GM12878 (cell line): Measurements from ENCODE around the gene MICALL2. TPM values are rescaled to one million over a fixed set of nuclear protein-coding genes. Genes with fewer than 3 reads are reported as not detected.
A peak's percentile ranks its signal among the peaks of the same experiment; 100 is the strongest.

Experiments used
- ATAC-seq: fragments of 200-7000 bp; cut with Tn5 transposase; 3 replicates; pipeline ENCODE4 v1.9.1; 2020; ENCODE audit warnings: mild to moderate bottlenecking, moderate library complexity
- BruUV-seq: library from RNA; stranded (reverse); fragments of 400-500 nt; replicated peaks from 2 replicates; lab custom pipeline; 2021; lab: Mats Ljungman, UMichigan
- CTCF ChIA-PET: fragments of 300-600 bp; sonication (Branson Sonifier 250); formaldehyde crosslinking; extraction: SDS; loops from one replicate; lab custom pipeline; 2021; ENCODE audit warnings: inconsistent platforms; lab: Yijun Ruan, JAX
- POLR2A ChIA-PET: fragments of 350-600 bp; formaldehyde crosslinking; extraction: SDS; loops from one replicate; lab custom pipeline; 2021; ENCODE audit warnings: inconsistent platforms; lab: Charles Lee
- RAD21 ChIA-PET: fragments of 300-600 bp; sonication (Branson Sonifier 250); formaldehyde crosslinking; loops from one replicate; lab custom pipeline; 2023; ENCODE audit warnings: antibody characterized with exemption; ENCODE audit not compliant: unreplicated experiment; lab: Charles Lee
- SMC1A ChIA-PET: fragments of 300-600 bp; sonication (Branson Sonifier 250); formaldehyde crosslinking; loops from one replicate; lab custom pipeline; 2023; ENCODE audit not compliant: unreplicated experiment, uncharacterized antibody; lab: Charles Lee
- DNase-seq: peaks from one replicate; pipeline ENCODE4 v3.0.0-alpha.2; 2011; ENCODE audit warnings: low read depth, low spot score
- FAIRE-seq: peaks from 3 replicates; lab custom pipeline; 2011; peaks lifted over from hg19 to GRCh38; lab: Jason Lieb, UNC
- H2AFZ ChIP-seq: 2 replicates; pipeline ENCODE4 v1.6.0; 2011; ENCODE audit warnings: low read depth, low read length, control low read depth; ENCODE audit not compliant: control insufficient read depth
- H3K27ac ChIP-seq: 2 replicates; pipeline ENCODE4 v1.5.1; 2011; ENCODE audit warnings: control low read depth; ENCODE audit not compliant: control insufficient read depth, insufficient read depth
- H3K27me3 ChIP-seq, 2 experiments: replicated peaks in 1 of 2; 2 replicates each; pipeline versions ENCODE4 v1.6.0 to v1.6.1; 2011; ENCODE audit warnings: low read length in 1 of 2; ENCODE audit not compliant: control insufficient read depth in 2 of 2, insufficient read depth in 2 of 2
- H3K36me3 ChIP-seq, 2 experiments: 2 replicates each; pipeline ENCODE4 v1.5.1; 2011; ENCODE audit warnings: low read length in 1 of 2; ENCODE audit not compliant: control insufficient read depth in 2 of 2, insufficient read depth in 2 of 2
- H3K4me1 ChIP-seq: 2 replicates; pipeline ENCODE4 v1.6.1; 2011; ENCODE audit warnings: mild to moderate bottlenecking, low read length, moderate library complexity, mixed read lengths; ENCODE audit not compliant: control insufficient read depth, insufficient read depth
- H3K4me2 ChIP-seq: 2 replicates; pipeline ENCODE4 v1.6.0; 2011; ENCODE audit warnings: control low read depth; ENCODE audit not compliant: control insufficient read depth, insufficient read depth
- H3K4me3 ChIP-seq: fragments of 200-600 bp; sonication (generic); 2 replicates; pipeline ENCODE4 v1.5.1; 2016
- H3K79me2 ChIP-seq: 2 replicates; pipeline ENCODE4 v1.6.0; 2011; ENCODE audit warnings: low read length; ENCODE audit not compliant: control insufficient read depth, insufficient read depth
- H3K9ac ChIP-seq: 2 replicates; pipeline ENCODE4 v1.8.0; 2011; ENCODE audit warnings: low read length, control low read depth, mixed read lengths; ENCODE audit not compliant: control insufficient read depth, insufficient read depth
- H3K9me3 ChIP-seq: replicated peaks from 3 replicates; pipeline ENCODE4 v1.5.1; 2011; ENCODE audit warnings: mild to moderate bottlenecking, low read length; ENCODE audit not compliant: control insufficient read depth, insufficient read depth
- H4K20me1 ChIP-seq: 2 replicates; pipeline ENCODE4 v1.6.0; 2011; ENCODE audit not compliant: control insufficient read depth, insufficient read depth
- BHLHE40 ChIP-seq, 2 experiments: fragments of 450-650 bp in 1 of 2; IDR thresholded peaks; 2 replicates each; pipeline ENCODE4 v1.6.1; 2011 to 2017; ENCODE audit warnings: low read depth in 2 of 2, borderline replicate concordance in 1 of 2, improper control_type of control experiment in 1 of 2, low read length in 1 of 2, mild to moderate bottlenecking in 1 of 2
- BRCA1 ChIP-seq: IDR thresholded peaks from 2 replicates; pipeline ENCODE4 v1.6.1; 2011; ENCODE audit warnings: low read depth, low read length, improper control_type of control experiment
- CREM ChIP-seq: IDR thresholded peaks from 2 replicates; pipeline ENCODE4 v1.6.1; 2014; ENCODE audit warnings: antibody characterized with exemption, low read depth
- GATAD2B ChIP-seq: fragments of 450-650 bp; conservative IDR thresholded peaks from 2 replicates; pipeline ENCODE4 v1.6.1; 2017; ENCODE audit warnings: low read depth, mild to moderate bottlenecking, moderate library complexity
- HDGF ChIP-seq: fragments of 450-650 bp; IDR thresholded peaks from 2 replicates; pipeline ENCODE4 v1.6.1; 2016; ENCODE audit warnings: antibody characterized with exemption
- JUNB ChIP-seq: IDR thresholded peaks from 2 replicates; pipeline ENCODE4 v1.6.1; 2016; ENCODE audit warnings: antibody characterized with exemption, mild to moderate bottlenecking
- KLF5 ChIP-seq: fragments of 450-650 bp; IDR thresholded peaks from 2 replicates; pipeline ENCODE4 v1.6.1; 2014; ENCODE audit warnings: mild to moderate bottlenecking; ENCODE audit not compliant: partially characterized antibody
- NFXL1 ChIP-seq: fragments of 450-650 bp; IDR thresholded peaks from 2 replicates; pipeline ENCODE4 v1.6.1; 2017; ENCODE audit warnings: antibody characterized with exemption, mild to moderate bottlenecking, borderline replicate concordance
- NR2F1 ChIP-seq: fragments of 450-650 bp; conservative IDR thresholded peaks from 2 replicates; pipeline ENCODE4 v1.6.1; 2017; ENCODE audit warnings: mild to moderate bottlenecking
- POLR2A ChIP-seq: IDR thresholded peaks from 2 replicates; pipeline ENCODE4 v1.6.1; 2011; ENCODE audit warnings: low read depth, mild to moderate bottlenecking, low read length
- RAD21 ChIP-seq: IDR thresholded peaks from 2 replicates; pipeline ENCODE4 v1.6.1; 2011; ENCODE audit warnings: mild to moderate bottlenecking, low read depth, low read length, moderate library complexity; ENCODE audit not compliant: insufficient read depth
- RB1 ChIP-seq: fragments of 450-650 bp; formaldehyde crosslinking; IDR thresholded peaks from 2 replicates; pipeline ENCODE4 v1.6.1; 2017; ENCODE audit warnings: mild to moderate bottlenecking, borderline replicate concordance
- SMAD5 ChIP-seq: IDR thresholded peaks from 2 replicates; pipeline ENCODE4 v1.6.1; 2016; ENCODE audit warnings: antibody characterized with exemption, low read depth
- SMARCA5 ChIP-seq: fragments of 450-650 bp; IDR thresholded peaks from 2 replicates; pipeline ENCODE4 v1.6.1; 2017; ENCODE audit warnings: mild to moderate bottlenecking
- SP1 ChIP-seq: IDR thresholded peaks from one replicate; pipeline ENCODE4 v1.6.1; 2011; ENCODE audit warnings: low read depth, low read length
- TCF12 ChIP-seq: IDR thresholded peaks from 2 replicates; pipeline ENCODE4 v1.6.1; 2011; ENCODE audit warnings: low read depth, mild to moderate bottlenecking, low read length
- YBX1 ChIP-seq: fragments of 450-650 bp; IDR thresholded peaks from 2 replicates; pipeline ENCODE4 v1.6.1; 2016; ENCODE audit warnings: antibody characterized with exemption
- ZNF207 ChIP-seq: fragments of 450-650 bp; IDR thresholded peaks from 2 replicates; pipeline ENCODE4 v1.6.1; 2014; ENCODE audit warnings: antibody characterized with exemption, mild to moderate bottlenecking, borderline replicate concordance
- WGBS: methylation state at CpG from one replicate; pipeline ENCODE4 v1.1.6; 2016; ENCODE audit warnings: low lambda C conversion rate; ENCODE audit not compliant: insufficient replicate concordance, insufficient coverage; ENCODE audit errors: missing lambda C conversion rate; 5-methylcytosine and 5-hydroxymethylcytosine counted together
- in situ Hi-C: fragments of 300-500 bp; cut with MboI; formaldehyde crosslinking; loops from 9 replicates; pipeline ENCODE4 v1.14.3; 2018; ENCODE audit warnings: mixed read lengths
- intact Hi-C: fragments of 100-400 bp; cut with micrococcal nuclease; formaldehyde crosslinking; loops from one replicate; pipeline ENCODE4 v1.14.2; 2022; ENCODE audit not compliant: unreplicated experiment
- polyA plus RNA-seq, 11 experiments: library from polyadenylated mRNA; depleted of rRNA in 4 of 11; unstranded in 6 of 11; stranded (reverse) in 5 of 11; fragments of >200 nt; fragmentation: Nextera tagmentation in 4 of 11; fragmentation: Illumina TruSeq in 1 of 11; extraction: Ambion mirVana in 4 of 11; extraction: Trizol in 1 of 11; gene quantifications; 1 replicate in 1 of 11; 2 replicates in 10 of 11; pipeline versions ENCODE4 v1.2.1 to v1.2.3, GENCODE V29; 2011 to 2016; ENCODE audit warnings: inconsistent platforms in 2 of 11, missing spikeins in 2 of 11, low read depth in 1 of 11
- total RNA-seq, 4 experiments: library from RNA; depleted of rRNA in 3 of 4; stranded (reverse); fragments of >200 nt in 3 of 4; fragmentation: Illumina TruSeq in 1 of 4; extraction: Trizol in 1 of 4; gene quantifications; 2 replicates each; pipeline versions ENCODE4 v1.2.1 to v1.2.3, GENCODE V29; 2013 to 2021
- TF ChIP-seq, protein P1 (sequence below): IDR thresholded peaks from 2 replicates; pipeline ENCODE4 v1.6.1; 2012; ENCODE audit warnings: low read depth, low read length, improper control_type of control experiment
- TF ChIP-seq, protein P2 (sequence below): IDR thresholded peaks from 2 replicates; pipeline ENCODE4 v1.6.1; 2011; ENCODE audit warnings: borderline replicate concordance, low read depth, mild to moderate bottlenecking, moderate library complexity, low read length; ENCODE audit not compliant: insufficient read depth, poor library complexity, severe bottlenecking
- TF ChIP-seq, protein P3 (sequence below): IDR thresholded peaks from 2 replicates; pipeline ENCODE4 v1.6.1; 2011; ENCODE audit warnings: low read depth, mild to moderate bottlenecking, low read length, moderate library complexity, borderline replicate concordance; ENCODE audit errors: extremely low read depth

MICALL2 gene
- total and polyA plus RNA-seq, 10 of the 15 experiments (the other 5 are each of a cell fraction or from before 2014, with no cell fraction given) = 0.04 to 1.7 (median 0.83) TPM; not detected in 3

DNA sequence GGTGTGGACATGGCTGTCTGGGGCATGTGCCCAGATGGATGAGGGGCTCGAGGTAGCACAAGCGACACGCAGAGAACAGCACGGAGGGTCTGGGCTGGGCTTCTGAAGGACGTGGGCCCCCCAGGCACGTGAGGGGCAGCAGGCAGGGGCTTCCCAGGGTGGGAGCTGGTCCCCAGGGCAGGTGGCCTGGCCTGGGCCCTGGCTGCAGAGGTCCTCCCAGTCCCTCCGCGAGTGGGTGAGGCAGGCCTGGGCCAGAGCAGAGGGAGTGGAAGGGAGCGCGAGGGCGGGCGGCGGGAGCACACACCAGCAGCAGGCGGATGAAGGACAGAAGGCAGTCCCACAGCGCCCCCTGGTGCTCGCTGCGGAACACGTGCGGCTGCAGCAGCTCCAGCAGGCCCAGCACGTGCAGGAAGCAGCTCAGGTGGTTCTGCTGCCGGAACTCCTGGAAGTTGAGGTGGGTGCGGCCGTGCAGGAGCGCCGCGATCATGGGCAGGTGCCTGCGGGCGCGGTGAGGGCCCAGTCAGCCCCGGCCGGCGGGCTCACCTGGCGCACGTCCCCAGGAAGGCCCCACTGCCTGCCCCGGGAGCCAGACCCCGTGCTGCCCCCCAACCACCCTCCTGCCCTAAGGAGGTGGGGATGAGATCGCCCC is 14.7 kb upstream of the MICALL2 start:
- FAIRE-seq (peak; percentile 80), ATAC-seq (peak; percentile 96), DNase-seq (peak; percentile 17)
- CTCF ChIA-PET = interaction anchor here (0.6 to 1.5 kb wide), 14 partner anchors 12 to 369 kb away, joined by 3 to 7 read pairs (median 3); no protein-coding TSS in a partner anchor
- RAD21 ChIA-PET = interaction anchor here (0.8 to 1.0 kb wide), 2 partner anchors 36 to 408 kb away, joined by 3 to 4 read pairs; no protein-coding TSS in a partner anchor
- Histone ChIP-seq H3K4me1 (no peaks in the 10 kb centered on the region), H3K4me2 (no peak overlapping the region), H3K27me3 (no peaks in the 10 kb centered on the region), H3K9me3 (no peaks in the 10 kb centered on the region), H3K36me3 (peaks cover 0 to 18% of the 10 kb centered on the region in 2 experiments; a peak in 2 of 4 replicates), H3K79me2 (no peaks in the 10 kb centered on the region), H4K20me1 (no peaks in the 10 kb centered on the region), H2AFZ (no peak overlapping the region), H3K27ac (no peak overlapping the region), H3K9ac (no peak overlapping the region), H3K4me3 (no peak overlapping the region)
- BruUV-seq = no TSS peak
- POLR2A ChIA-PET = no interaction called here
- intact Hi-C loops (no loop called here), in situ Hi-C loops (no loop called here)
- 16% methylated on average over 31 of the region's 37 CpGs for WGBS
- SMC1A ChIA-PET = interaction anchor here (0.8 kb wide), 1 partner anchor 252 kb away, joined by 3 read pairs; no protein-coding TSS in a partner anchor
- TF ChIP-seq BHLHE40 (IDR thresholded peaks at IDR 0.05; ENCODE audit: borderline replicate concordance in 1 of 2, low read depth in 2 of 2, low read length in 1 of 2) = peak; percentile 99 to 100
- peak; percentile 66 for TF ChIP-seq RAD21
- TF ChIP-seq POLR2A = peak; percentile 43; the same call in 1 of the 2 replicates
- TF ChIP-seq RB1 = peak; percentile 48; the same call in 1 of the 2 replicates
- no peak for TF ChIP-seq BRCA1
- TF ChIP-seq, protein P1, sequence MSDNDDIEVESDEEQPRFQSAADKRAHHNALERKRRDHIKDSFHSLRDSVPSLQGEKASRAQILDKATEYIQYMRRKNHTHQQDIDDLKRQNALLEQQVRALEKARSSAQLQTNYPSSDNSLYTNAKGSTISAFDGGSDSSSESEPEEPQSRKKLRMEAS = peak; percentile 84
- TF ChIP-seq SP1 = peak; percentile 25
- 0 out of 2 replicates have a peak, but pooled peaks have one; percentile 30 for TF ChIP-seq ZNF207
- TF ChIP-seq GATAD2B = peak; percentile 47; the same call in 1 of the 2 replicates
- TF ChIP-seq, protein P2, sequence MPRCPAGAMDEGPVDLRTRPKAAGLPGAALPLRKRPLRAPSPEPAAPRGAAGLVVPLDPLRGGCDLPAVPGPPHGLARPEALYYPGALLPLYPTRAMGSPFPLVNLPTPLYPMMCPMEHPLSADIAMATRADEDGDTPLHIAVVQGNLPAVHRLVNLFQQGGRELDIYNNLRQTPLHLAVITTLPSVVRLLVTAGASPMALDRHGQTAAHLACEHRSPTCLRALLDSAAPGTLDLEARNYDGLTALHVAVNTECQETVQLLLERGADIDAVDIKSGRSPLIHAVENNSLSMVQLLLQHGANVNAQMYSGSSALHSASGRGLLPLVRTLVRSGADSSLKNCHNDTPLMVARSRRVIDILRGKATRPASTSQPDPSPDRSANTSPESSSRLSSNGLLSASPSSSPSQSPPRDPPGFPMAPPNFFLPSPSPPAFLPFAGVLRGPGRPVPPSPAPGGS = no peak
- TF ChIP-seq SMAD5 = no peak
- no peak for TF ChIP-seq NR2F1
- TF ChIP-seq KLF5 = no peak
- peak; percentile 28; the same call in 1 of the 2 replicates for TF ChIP-seq SMARCA5
- TF ChIP-seq YBX1 = no peak
- TF ChIP-seq JUNB = no peak
- 0 out of 2 replicates have a peak, but pooled peaks have one; percentile 27 for TF ChIP-seq TCF12
- TF ChIP-seq CREM = no peak
- peak; percentile 95 for TF ChIP-seq NFXL1
- TF ChIP-seq HDGF = 0 out of 2 replicates have a peak, but pooled peaks have one; percentile 62
- TF ChIP-seq, protein P3, sequence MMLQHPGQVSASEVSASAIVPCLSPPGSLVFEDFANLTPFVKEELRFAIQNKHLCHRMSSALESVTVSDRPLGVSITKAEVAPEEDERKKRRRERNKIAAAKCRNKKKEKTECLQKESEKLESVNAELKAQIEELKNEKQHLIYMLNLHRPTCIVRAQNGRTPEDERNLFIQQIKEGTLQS = peak; percentile 20; the same call in 1 of the 2 replicates
